ENCODE data around the gene TRIM65.

TRIM65 gene

DNA sequence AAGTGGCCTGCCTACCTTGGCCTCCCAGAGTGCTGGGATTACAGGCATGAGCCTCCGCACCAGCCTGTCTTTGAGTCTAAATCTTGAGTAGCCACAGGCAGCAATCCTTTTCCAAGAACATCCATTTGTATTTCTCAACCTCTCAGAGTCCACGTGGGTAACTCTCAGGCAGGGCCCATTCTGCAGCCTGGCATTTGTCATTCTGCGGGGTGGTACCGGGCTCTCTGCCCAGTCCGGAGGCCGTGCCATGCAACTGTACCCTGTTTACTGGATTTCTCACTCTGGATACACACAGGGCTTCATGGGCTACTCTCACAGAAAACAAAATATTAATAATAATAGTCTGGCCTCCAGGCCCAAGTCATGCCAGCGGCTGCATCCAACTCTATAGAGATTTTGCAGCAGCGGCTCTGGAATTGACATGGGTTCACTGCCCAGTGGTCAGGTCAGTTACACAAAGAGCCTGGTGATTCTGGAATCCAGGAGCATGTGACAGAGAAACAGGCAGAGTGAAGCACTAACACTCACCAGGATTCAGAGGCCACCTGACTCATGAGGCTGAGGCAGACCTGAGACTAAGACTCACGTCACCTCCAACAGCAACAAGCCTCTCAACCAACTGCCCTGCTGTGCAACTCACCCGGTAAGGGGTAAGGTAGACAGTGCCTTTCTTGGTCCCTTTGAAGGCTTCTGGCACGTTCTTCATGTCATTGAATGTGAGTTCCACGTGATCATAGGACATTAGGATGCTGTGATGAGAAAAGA is 45.6 kb downstream of the TRIM65 start:
- no peak for DNase-seq

DNA sequence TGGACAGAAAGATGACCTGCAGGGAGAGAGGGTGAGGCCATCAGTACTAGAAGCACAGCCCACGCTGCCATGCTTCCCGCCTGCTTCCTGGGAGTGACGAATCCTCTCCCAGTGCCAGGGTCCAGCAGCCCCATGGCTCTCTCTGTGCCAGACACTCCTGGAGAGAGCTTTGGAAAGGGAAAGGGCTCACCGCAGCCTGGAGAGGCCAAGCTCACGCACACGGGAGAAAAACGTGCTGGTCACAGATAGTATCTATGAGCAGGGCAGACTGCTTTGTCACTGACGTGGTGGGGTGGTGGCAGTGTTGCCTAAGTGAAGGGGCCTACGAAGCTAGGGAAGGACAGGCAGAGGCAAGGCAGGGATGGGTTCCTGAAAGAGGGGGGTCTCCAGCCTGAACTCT is 47.0 kb downstream of the TRIM65 start:
- no peak for DNase-seq

- no peak for DNase-seq
Measured at GRCh38 chr17:75849279-75849646, 47.5 kb downstream of the TRIM65 start.

GRCh38 chr17:75848523-75849278 is 48.0 kb downstream of the TRIM65 start:
- peak; percentile 35 to 65 for DNase-seq

GRCh38 chr17:75847614-75848522 is 48.9 kb downstream of the TRIM65 start:
- DNase-seq, result no peak

- DNase-seq, result no peak
Measured at GRCh38 chr17:75846692-75847613, 49.8 kb downstream of the TRIM65 start.

GRCh38 chr17:75845933-75846691 is 50.6 kb downstream of the TRIM65 start:
- no peak for DNase-seq

GRCh38 chr17:75845058-75845711 is 51.6 kb downstream of the TRIM65 start:
- DNase-seq, result peak; percentile 89 to 90

DNA sequence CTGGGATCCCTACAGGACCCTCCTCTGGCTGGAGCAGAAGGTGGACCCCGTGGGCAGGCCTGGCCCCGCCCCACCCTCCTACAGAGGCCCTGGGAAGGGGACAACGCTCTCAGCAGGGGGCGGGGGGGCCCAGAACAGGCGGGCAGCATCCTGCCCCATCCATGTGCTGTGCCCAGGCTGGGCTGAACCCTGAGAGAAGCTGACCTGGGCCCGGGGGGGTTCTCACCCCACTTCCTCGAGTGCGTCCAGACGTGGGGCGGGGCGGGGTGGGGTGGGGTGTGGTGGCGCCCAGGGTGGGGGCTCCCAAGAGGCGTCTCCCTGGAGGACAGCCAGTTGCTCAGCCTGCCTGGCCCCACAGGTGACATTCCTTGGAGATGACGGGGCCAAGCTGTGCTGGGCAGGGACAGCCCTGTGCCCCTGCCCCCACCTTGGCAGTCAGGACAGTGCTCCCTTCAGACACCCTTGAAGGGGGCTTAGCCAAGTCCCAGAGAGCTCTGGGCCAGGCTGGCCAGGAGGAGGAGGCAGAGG is 52.2 kb downstream of the TRIM65 start:
- DNase-seq, result no peak

DNA sequence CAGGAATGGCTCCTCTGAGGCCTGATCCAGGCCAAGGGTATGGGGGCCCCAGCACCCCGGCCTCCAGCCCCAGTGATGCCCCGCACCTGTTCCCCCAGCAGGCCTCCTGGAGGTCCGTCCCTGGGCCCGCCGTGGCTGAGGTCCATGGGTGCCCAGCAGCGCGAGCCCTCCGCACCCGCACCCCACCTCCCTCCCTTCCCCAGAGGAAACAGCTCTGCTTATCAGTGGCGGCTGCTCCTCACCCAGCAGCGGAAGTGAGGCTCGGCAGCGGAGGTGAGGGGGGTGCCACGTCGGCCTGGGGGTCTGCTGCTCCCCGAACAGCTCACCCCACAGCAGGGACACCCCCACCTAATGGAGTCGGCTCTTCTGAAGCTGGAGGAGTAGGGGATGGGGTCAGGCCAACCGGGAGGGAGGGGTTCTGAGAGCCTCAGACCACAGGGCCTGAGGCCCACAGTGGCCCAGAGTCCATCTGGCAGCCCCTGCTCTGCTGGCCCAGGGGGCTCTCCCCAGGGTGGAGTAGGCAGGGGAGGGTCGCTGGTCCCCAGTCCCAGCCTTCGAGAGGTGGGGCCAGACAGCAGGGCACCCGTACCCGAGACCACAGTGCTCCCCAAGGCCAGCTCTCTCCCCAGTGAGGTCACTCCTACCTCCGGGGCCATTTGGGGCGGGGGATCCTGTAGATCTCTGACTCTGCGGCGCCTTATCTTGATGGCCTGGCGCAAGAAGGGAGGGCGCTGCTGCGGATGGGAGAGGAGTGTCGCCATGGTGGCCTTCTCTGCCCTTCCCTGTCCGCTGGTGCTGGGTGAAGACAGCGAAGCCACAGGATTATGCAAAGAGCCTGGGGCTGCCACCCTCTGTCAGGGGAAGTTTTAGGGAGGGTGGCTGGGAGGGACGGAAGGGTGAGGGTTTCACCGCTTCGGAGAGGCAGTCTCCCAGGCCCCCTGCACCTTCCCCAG is 52.9 kb downstream of the TRIM65 start, which contains the start of gene UNC13D:
UNC13D (minus strand) TSS at position 828 of the 953 bp plus-strand sequence; CDS start at position 761, 67 bp downstream.
- peak; percentile 79 to 81 for DNase-seq

- DNase-seq, result no peak
Measured at GRCh38 chr17:75842963-75843576, 53.7 kb downstream of the TRIM65 start.

DNA sequence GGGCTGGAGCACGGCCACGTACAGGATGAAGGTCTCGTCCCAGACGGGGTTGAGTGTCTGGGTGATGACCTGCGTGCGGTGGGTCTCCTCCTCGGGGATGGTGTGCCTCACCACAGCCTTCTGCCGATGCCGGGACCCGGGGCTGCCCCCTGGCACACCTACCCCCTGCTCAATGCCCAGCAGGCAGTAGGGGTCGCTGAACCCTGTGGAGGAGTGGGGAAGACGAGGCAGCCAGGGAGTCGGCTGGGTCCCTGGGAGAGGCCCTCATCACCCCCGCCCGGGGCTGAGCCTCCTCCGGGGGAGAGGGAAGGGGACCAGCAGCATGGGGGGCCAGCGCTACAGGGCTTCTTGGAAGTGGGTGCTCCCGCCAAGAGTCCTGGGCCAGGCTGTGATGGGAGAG is 54.3 kb downstream of the TRIM65 start:
- DNase-seq, result no peak

DNA sequence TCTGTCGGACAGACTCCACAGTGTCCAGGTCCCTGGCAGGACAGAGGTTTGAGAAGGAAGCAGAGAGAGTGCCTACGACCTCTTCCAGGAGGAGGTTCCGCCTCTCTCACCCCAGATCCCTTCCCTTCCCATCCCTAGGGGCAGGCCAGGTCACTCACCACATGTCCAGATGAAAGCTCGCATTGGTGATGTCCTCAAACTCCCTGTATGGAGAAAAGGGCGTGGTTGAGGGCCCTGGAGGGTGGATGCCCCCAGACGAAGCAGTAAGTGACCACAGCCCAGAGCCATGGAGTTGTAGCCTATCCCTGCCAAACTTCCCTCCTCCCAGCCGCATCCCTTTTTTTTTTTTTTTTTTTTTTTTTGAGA is 56.0 kb downstream of the TRIM65 start:
- no peak for DNase-seq

- DNase-seq, result no peak
Measured at GRCh38 chr17:75839942-75840798, 56.6 kb downstream of the TRIM65 start.
